Bronchial epithelial cell (primary cell): ENCODE data around the gene MRPL36. TPM values are rescaled to one million over a fixed set of nuclear protein-coding genes. Genes with fewer than 3 reads are reported as not detected.

Source experiments
- DNase-seq: peaks from one replicate; pipeline ENCODE4 v3.0.0-alpha.2; 2010; ENCODE audit warnings: low read depth
- FAIRE-seq: peaks from 2 replicates; lab custom pipeline; 2011; peaks lifted over from hg19 to GRCh38; lab: Jason Lieb, UNC
- H3K27me3 ChIP-seq: 2 replicates; pipeline ENCODE4 v1.5.1; 2011; ENCODE audit warnings: low read length; ENCODE audit not compliant: control insufficient read depth, insufficient read depth
- H3K36me3 ChIP-seq: 2 replicates; pipeline ENCODE4 v1.5.1; 2011; ENCODE audit warnings: low read length; ENCODE audit not compliant: control insufficient read depth, insufficient read depth
- H3K4me3 ChIP-seq: 2 replicates; pipeline ENCODE4 v1.5.1; 2011; ENCODE audit warnings: mild to moderate bottlenecking, low read depth, low read length, control low read depth
- CTCF ChIP-seq: IDR thresholded peaks from 2 replicates; pipeline ENCODE4 v1.5.1; 2011; ENCODE audit warnings: mild to moderate bottlenecking, moderate library complexity, low read length, control low read depth, inconsistent platforms; ENCODE audit not compliant: insufficient read depth, severe bottlenecking
- total RNA-seq: library from RNA; depleted of rRNA; stranded (reverse); fragments of >200 nt; gene quantifications from 2 replicates; pipeline ENCODE4 v1.2.1, GENCODE V29; 2014

MRPL36 gene
- total RNA-seq, 1 donor from 2014 or later, result 61.1 TPM

- H3K36me3 ChIP-seq, result no peaks in the 10 kb centered on the region
- H3K27me3 ChIP-seq, result no peaks in the 10 kb centered on the region
- FAIRE-seq (peak; percentile 13), DNase-seq (no peak)
- no peak for TF ChIP-seq CTCF
- H3K4me3 ChIP-seq, result no peak overlapping the region
Observed at GRCh38 chr5:1748845-1749244, 50.8 kb downstream of the MRPL36 start.

Other genes with a start within 250 kb of the MRPL36 start
- gene NDUFS6, start 1.6 kb upstream of the MRPL36 start, total RNA-seq, result 21.1 and 49.9 TPM in 2 replicates
- under 0.01 and 1.1 TPM in 2 replicates for gene IRX4, start 83.1 kb upstream of the MRPL36 start, total RNA-seq